MM.1S (cell line): ENCODE results near the gene MSI2.

Experiments used
- EZH2 ChIP-seq: fragments of 300-600 bp; sonication (generic); optimal IDR thresholded peaks from 2 replicates; pipeline ENCODE3; 2017; ENCODE audit warnings: low read depth, mild to moderate bottlenecking, antibody characterized with exemption, low read length, mixed read lengths
- TF ChIP-seq, protein P1 (sequence below): fragments of 300-600 bp; sonication (generic); IDR thresholded peaks from 2 replicates; pipeline ENCODE4 v1.5.1; 2016; ENCODE audit warnings: antibody characterized with exemption, low read length, mixed read lengths

DNA sequence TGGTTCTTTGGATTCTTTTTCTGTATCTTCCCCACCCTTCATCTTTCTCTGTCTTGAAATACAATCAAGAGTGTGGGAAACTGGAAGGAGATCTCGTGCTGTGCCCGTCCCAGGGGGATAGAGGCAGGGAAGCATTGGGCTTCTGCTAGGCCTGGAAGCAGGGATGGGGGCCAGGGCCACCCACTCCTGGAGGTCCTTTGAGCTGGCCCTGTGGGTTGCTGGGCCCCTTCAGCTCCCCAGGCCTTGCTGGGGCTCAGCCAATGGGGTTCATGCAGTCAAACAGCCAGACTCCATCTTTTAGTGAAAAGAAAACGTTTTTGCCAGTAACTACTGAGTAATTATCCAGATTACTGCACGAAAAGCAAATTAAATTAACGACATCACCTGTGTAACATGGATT lies 421.0 kb downstream of the MSI2 start:
- TF ChIP-seq, protein P1, sequence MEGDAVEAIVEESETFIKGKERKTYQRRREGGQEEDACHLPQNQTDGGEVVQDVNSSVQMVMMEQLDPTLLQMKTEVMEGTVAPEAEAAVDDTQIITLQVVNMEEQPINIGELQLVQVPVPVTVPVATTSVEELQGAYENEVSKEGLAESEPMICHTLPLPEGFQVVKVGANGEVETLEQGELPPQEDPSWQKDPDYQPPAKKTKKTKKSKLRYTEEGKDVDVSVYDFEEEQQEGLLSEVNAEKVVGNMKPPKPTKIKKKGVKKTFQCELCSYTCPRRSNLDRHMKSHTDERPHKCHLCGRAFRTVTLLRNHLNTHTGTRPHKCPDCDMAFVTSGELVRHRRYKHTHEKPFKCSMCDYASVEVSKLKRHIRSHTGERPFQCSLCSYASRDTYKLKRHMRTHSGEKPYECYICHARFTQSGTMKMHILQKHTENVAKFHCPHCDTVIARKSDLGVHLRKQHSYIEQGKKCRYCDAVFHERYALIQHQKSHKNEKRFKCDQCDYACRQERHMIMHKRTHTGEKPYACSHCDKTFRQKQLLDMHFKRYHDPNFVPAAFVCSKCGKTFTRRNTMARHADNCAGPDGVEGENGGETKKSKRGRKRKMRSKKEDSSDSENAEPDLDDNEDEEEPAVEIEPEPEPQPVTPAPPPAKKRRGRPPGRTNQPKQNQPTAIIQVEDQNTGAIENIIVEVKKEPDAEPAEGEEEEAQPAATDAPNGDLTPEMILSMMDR: no peak
- no peak for TF ChIP-seq EZH2
